AG08395 (cell line): ENCODE results near the gene LYRM9.
"Not testable (repeated sequence)": the region's sequence is repeated elsewhere in the genome, so short reads cannot be mapped to it uniquely, and the experiment has no call there.

Experiments used
- DNase-seq: peaks from one replicate; pipeline ENCODE4 v3.0.0; 2012; ENCODE audit warnings: mixed read lengths, low spot score

Gene LYRM9

DNA sequence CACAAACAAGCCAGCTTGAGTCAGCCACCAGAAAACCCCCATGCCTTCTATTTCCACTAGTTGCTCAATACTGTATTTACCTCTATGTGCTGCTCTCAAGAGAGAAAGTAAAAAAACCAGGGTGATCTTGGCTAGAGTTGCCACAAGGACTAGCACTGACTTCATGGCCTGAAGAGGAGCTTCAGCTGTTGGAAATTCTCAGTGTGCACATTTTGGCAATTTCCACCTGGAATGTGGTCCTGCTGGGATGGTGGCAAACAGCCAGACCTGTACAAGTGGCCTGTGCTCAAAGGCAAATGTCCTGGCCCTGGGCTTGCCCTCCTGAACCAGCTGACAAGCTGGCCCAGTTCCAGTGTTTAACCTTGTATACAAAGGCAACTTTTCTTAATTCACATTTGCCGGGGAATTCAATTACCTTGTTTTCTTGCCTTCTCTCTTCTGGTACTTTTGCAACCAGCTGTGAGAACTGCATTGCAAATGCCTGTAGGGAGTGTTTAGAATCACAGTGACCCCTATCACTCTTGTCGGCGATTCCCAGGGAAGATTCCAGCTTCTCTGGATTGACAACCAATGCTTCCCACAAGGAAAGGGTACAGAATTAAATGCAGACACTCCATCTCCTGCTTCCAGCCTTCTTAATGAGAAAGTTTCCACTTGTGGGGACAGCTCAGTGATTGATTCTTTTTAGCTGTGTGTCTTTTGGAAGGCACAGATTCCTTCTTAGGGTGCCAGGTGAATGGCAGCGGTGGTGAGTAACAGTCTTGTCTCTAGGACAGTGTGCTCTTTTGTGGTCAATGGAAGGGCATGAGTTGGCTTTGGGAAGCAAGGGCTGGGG, 53.4 kb downstream of the LYRM9 start:
- not testable (repeated sequence) for DNase-seq

DNA sequence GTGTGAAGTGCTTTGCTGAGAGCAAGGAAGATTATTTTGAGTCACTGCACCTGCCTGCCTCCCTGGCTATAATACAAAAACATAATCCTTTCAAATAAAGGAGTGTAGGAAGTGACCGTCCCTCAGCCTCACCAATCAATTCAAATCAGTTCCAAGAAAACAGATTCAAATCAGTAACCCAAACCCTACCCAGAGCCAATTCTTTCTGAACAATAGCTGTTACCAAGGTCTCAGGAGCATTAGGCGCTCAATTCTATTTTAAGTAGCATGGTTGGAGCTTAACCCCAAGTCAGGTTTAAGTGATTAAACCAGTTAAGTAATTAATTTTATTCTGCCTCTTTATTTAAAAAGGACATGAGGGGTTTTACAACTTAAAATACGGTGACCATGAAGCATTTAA, 54.6 kb downstream of the LYRM9 start:
- not testable (repeated sequence) for DNase-seq

DNA sequence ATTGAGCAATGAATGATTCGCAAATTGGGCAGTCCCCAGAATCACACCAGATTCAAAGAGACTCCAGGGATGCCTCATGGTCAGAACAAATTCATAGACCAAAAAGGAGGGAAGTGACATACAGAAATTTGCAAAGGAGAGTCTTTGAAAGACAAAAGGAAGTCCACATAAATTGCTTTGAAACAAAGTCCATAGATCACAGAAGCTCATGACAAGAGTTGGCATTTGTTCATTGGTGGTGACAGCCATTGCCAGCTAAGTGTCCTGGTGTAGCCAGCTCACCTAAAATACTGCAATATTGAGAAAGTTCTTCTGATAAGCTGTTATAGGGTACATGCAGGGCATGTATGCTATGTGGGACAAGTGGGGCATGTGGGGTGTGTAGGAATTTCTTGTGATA, 55.4 kb downstream of the LYRM9 start:
- DNase-seq, result not testable (repeated sequence)

DNA sequence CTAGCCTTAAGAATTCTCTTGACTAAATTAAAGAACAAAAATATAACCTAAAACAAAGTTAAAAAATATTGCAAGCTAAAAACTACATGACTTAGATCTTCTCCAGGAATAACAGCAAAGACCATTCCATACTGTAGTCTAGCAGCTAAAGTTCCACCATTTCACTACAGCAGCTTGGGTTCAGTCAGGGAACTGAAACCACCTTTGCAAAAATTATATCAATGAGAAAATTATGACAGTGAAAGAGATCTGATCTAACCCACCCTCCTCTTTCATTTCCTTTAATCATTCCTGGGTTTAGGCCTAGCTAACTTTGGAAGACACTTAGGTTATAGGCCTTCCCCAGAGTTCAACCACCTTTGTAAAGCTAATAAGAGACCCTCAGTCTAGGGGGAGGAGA, 56.5 kb downstream of the LYRM9 start:
- no peak for DNase-seq

DNA sequence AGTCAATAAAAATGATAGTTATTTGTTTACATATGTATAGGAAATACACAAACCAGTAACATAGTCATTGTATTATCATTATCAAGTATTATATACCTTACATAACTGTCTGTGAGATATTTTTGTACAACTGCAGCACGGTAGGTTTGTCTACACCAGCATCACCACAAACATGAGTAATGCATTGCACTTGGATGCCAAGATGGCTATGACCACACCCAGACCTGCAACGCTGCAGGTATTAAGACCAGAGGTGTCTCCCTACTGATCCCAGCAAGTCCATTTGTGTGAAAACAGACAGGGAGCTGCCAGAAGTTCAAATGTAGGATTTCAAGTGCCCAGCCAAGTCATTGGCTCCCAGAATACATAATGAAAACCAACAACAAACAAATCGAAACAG, 58.6 kb downstream of the LYRM9 start:
- no peak for DNase-seq

DNA sequence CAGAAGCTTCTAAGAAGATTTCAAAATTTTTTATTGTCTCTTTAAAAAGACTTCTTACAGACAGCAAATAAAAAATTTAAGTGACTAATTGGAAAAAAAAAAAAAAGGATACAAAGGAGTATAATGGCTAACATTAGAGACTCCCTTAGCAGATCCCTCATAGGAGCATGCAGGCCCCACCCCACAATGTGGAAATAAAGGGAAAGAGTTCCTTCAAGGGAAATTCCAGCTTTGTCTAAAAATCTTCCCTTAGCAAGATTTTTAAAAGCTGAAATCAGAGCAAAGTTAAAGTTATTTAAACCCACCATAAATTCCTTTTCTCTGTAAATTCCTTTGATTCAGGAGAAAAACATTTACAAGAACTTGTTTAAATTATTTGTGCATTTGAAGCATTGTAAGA, 60.3 kb downstream of the LYRM9 start:
- no peak for DNase-seq

DNA sequence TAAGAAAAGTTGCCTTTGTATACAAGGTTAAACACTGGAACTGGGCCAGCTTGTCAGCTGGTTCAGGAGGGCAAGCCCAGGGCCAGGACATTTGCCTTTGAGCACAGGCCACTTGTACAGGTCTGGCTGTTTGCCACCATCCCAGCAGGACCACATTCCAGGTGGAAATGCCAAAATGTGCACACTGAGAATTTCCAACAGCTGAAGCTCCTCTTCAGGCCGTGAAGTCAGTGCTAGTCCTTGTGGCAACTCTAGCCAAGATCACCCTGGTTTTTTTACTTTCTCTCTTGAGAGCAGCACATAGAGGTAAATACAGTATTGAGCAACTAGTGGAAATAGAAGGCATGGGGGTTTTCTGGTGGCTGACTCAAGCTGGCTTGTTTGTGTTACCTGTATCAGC, 63.3 kb downstream of the LYRM9 start:
- not testable (repeated sequence) for DNase-seq

DNA sequence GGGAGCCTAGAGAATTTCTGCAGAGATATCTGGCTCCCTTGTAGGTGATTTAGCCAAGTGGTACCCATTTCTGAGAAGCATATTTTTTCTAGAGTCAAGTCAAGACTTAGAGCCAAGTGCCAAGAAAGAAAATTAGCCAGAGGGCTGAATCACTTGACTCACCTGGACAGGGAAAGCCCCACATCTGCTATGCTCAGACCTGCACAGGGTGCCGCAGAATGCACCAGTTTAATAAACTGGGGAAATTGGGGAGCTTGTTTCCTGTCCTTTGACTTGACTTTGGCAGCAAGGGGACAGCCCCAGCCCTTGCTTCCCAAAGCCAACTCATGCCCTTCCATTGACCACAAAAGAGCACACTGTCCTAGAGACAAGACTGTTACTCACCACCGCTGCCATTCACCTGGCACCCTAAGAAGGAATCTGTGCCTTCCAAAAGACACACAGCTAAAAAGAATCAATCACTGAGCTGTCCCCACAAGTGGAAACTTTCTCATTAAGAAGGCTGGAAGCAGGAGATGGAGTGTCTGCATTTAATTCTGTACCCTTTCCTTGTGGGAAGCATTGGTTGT, 63.9 kb downstream of the LYRM9 start:
- DNase-seq, result not testable (repeated sequence)
